Mesenchymal stem cell (in vitro differentiated cells and primary cell): ENCODE results near the gene PRAMEF13. TPM values are rescaled to one million over a fixed set of nuclear protein-coding genes. Genes with fewer than 3 reads are reported as not detected.
"Not testable (repeated sequence)": the region's sequence is repeated elsewhere in the genome, so short reads cannot be mapped to it uniquely, and the experiment has no call there.

Experiments used
- DNase-seq: peaks from one replicate; pipeline ENCODE4 v3.0.0-alpha.2; 2013
- H2AFZ ChIP-seq: one replicate; pipeline ENCODE4 v1.6.1; 2013; ENCODE audit warnings: low read depth, mild to moderate bottlenecking, control low read depth, inconsistent platforms, low read length, moderate library complexity
- H2AK5ac ChIP-seq: 2 replicates; pipeline ENCODE4 v1.6.1; 2013; ENCODE audit warnings: low read length, moderate library complexity, mild to moderate bottlenecking, inconsistent platforms; ENCODE audit not compliant: severe bottlenecking
- H2BK120ac ChIP-seq: one replicate; pipeline ENCODE4 v1.6.1; 2013; ENCODE audit warnings: low read depth, mild to moderate bottlenecking, inconsistent platforms, low read length, moderate library complexity
- H2BK12ac ChIP-seq, 2 experiments: one replicate each; pipeline ENCODE4 v1.6.1; 2013; ENCODE audit warnings: inconsistent platforms in 2 of 2, low read length in 2 of 2, mild to moderate bottlenecking in 2 of 2, moderate library complexity in 2 of 2, control low read depth in 1 of 2
- H2BK15ac ChIP-seq: one replicate; pipeline ENCODE4 v1.6.1; 2013; ENCODE audit warnings: mild to moderate bottlenecking, low read depth, inconsistent platforms; ENCODE audit not compliant: poor library complexity, severe bottlenecking
- H2BK5ac ChIP-seq: 2 replicates; pipeline ENCODE4 v1.6.1; 2013; ENCODE audit warnings: low read depth, mild to moderate bottlenecking, low read length, control low read depth, inconsistent platforms; ENCODE audit not compliant: poor library complexity, severe bottlenecking
- H3K14ac ChIP-seq, 2 experiments: one replicate each; pipeline ENCODE4 v1.6.1; 2013; ENCODE audit warnings: inconsistent platforms in 2 of 2, low read length in 2 of 2, control low read depth in 1 of 2, mild to moderate bottlenecking in 1 of 2, moderate library complexity in 1 of 2
- H3K18ac ChIP-seq, 2 experiments: one replicate each; pipeline ENCODE4 v1.6.1; 2013; ENCODE audit warnings: inconsistent platforms in 2 of 2, low read length in 2 of 2, control low read depth in 1 of 2, low read depth in 1 of 2, mild to moderate bottlenecking in 1 of 2
- H3K23ac ChIP-seq, 2 experiments: one replicate each; pipeline ENCODE4 v1.6.1; 2013; ENCODE audit warnings: inconsistent platforms in 2 of 2, low read length in 2 of 2, mild to moderate bottlenecking in 2 of 2, moderate library complexity in 2 of 2, control low read depth in 1 of 2
- H3K27ac ChIP-seq: 2 replicates; pipeline ENCODE4 v1.5.1; 2013; ENCODE audit warnings: mild to moderate bottlenecking, moderate library complexity, low read length, control low read depth, inconsistent platforms; ENCODE audit not compliant: poor library complexity, severe bottlenecking
- H3K27me3 ChIP-seq, 2 experiments: 2 replicates each; pipeline versions ENCODE4 v1.6.1 to v1.7.0; 2013; ENCODE audit warnings: low read length in 2 of 2, mild to moderate bottlenecking in 2 of 2, moderate library complexity in 2 of 2, control low read depth in 1 of 2, inconsistent platforms in 1 of 2; ENCODE audit not compliant: control insufficient read depth in 1 of 2, insufficient read depth in 1 of 2
- H3K36me3 ChIP-seq, 2 experiments: 2 replicates each; pipeline versions ENCODE4 v1.6.1 to v1.7.0; 2013; ENCODE audit warnings: low read length in 2 of 2, control low read depth in 1 of 2, inconsistent platforms in 1 of 2, low read depth in 1 of 2, mild to moderate bottlenecking in 1 of 2; ENCODE audit not compliant: insufficient read depth in 2 of 2, control insufficient read depth in 1 of 2
- H3K4ac ChIP-seq, 2 experiments: one replicate each; pipeline ENCODE4 v1.6.1; 2013; ENCODE audit warnings: inconsistent platforms in 2 of 2, low read length in 2 of 2, mild to moderate bottlenecking in 2 of 2, moderate library complexity in 2 of 2, control low read depth in 1 of 2, low read depth in 1 of 2
- H3K4me1 ChIP-seq: 2 replicates; pipeline ENCODE4 v1.6.1; 2013; ENCODE audit warnings: low read depth, low read length, control low read depth; ENCODE audit not compliant: control insufficient read depth, insufficient read depth
- H3K4me2 ChIP-seq: 2 replicates; pipeline ENCODE4 v1.6.1; 2013; ENCODE audit warnings: low read length, mild to moderate bottlenecking, inconsistent platforms; ENCODE audit not compliant: poor library complexity, severe bottlenecking
- H3K4me3 ChIP-seq, 2 experiments: 2 replicates each; pipeline versions ENCODE4 v1.5.1 to v1.7.0; 2013; ENCODE audit warnings: low read length in 2 of 2, mild to moderate bottlenecking in 2 of 2, control low read depth in 1 of 2, low read depth in 1 of 2; ENCODE audit not compliant: insufficient read depth in 1 of 2
- H3K79me1 ChIP-seq: replicated peaks from 2 replicates; pipeline ENCODE4 v1.6.1; 2013; ENCODE audit warnings: mild to moderate bottlenecking, control low read depth, low read length, inconsistent platforms; ENCODE audit not compliant: poor library complexity, severe bottlenecking
- H3K9ac ChIP-seq: 2 replicates; pipeline ENCODE4 v1.7.0; 2013; ENCODE audit warnings: mild to moderate bottlenecking, low read length, moderate library complexity
- H3K9me3 ChIP-seq: 2 replicates; pipeline ENCODE4 v1.7.0; 2013; ENCODE audit warnings: mild to moderate bottlenecking, low read length; ENCODE audit not compliant: control insufficient read depth
- H4K8ac ChIP-seq: one replicate; pipeline ENCODE4 v1.6.1; 2013; ENCODE audit warnings: inconsistent platforms, mild to moderate bottlenecking, low read length, moderate library complexity
- H4K91ac ChIP-seq: one replicate; pipeline ENCODE4 v1.6.1; 2013; ENCODE audit warnings: mild to moderate bottlenecking, low read length, inconsistent platforms
- WGBS: methylation state at CpG from one replicate; pipeline ENCODE4 v1.1.7; 2013; ENCODE audit warnings: mixed read lengths; 5-methylcytosine and 5-hydroxymethylcytosine counted together
- polyA plus RNA-seq, 2 experiments: library from polyadenylated mRNA; stranded (reverse); fragments of 200-250 nt; gene quantifications; one replicate each; pipeline ENCODE4 v1.2.3, GENCODE V29; 2013

The PRAMEF13 gene
- not detected for polyA plus RNA-seq (2013, experiment 1 of 2)
- polyA plus RNA-seq (2013, experiment 2 of 2), result not detected

- H3K4ac ChIP-seq, H3K36me3 ChIP-seq, H3K14ac ChIP-seq, H2BK15ac ChIP-seq, H2BK12ac ChIP-seq, H3K18ac ChIP-seq, H3K9ac ChIP-seq, H3K79me1 ChIP-seq, H3K4me1 ChIP-seq, DNase-seq, H2BK5ac ChIP-seq, H3K23ac ChIP-seq, H3K4me2 ChIP-seq, H2AFZ ChIP-seq, H2BK120ac ChIP-seq, H4K8ac ChIP-seq, H3K27ac ChIP-seq, H3K27me3 ChIP-seq, H3K9me3 ChIP-seq, H2AK5ac ChIP-seq, H3K4me3 ChIP-seq, H4K91ac ChIP-seq: not testable (repeated sequence)
- WGBS, result no CpG with 5 or more reads among the region's 5 CpGs
Observed at GRCh38 chr1:13201309-13201708, at the start of gene PRAMEF13. Gene PRAMEF13, minus strand, starts transcription at chr1:13201409. Its CDS starts 1,820 bp downstream, at chr1:13199589.

GRCh38 chr1:13247122-13247521, 45.9 kb upstream of the PRAMEF13 start:
- not testable (repeated sequence) for H3K23ac ChIP-seq, H3K4ac ChIP-seq, H3K36me3 ChIP-seq, H2BK5ac ChIP-seq, H2BK12ac ChIP-seq, H4K91ac ChIP-seq, H2BK15ac ChIP-seq, H3K4me3 ChIP-seq, H2AK5ac ChIP-seq, H3K27me3 ChIP-seq, H3K9ac ChIP-seq, H3K4me2 ChIP-seq, H3K9me3 ChIP-seq, H3K4me1 ChIP-seq, H2AFZ ChIP-seq, H3K14ac ChIP-seq, H3K79me1 ChIP-seq, H3K27ac ChIP-seq, H3K18ac ChIP-seq, H2BK120ac ChIP-seq, DNase-seq, H4K8ac ChIP-seq
- 71% methylated on average over 5 of the region's 7 CpGs for WGBS

GRCh38 chr1:13246554-13246871, 45.3 kb upstream of the PRAMEF13 start:
- H3K79me1 ChIP-seq, DNase-seq, H3K4me3 ChIP-seq, H3K23ac ChIP-seq, H3K36me3 ChIP-seq, H3K27me3 ChIP-seq, H3K9me3 ChIP-seq, H3K14ac ChIP-seq, H2BK120ac ChIP-seq, H3K4me1 ChIP-seq, H3K18ac ChIP-seq, H2BK5ac ChIP-seq, H3K27ac ChIP-seq, H3K9ac ChIP-seq, H4K91ac ChIP-seq, H2BK15ac ChIP-seq, H2BK12ac ChIP-seq, H4K8ac ChIP-seq, H3K4ac ChIP-seq, H2AK5ac ChIP-seq, H2AFZ ChIP-seq, H3K4me2 ChIP-seq: not testable (repeated sequence)
- WGBS, result 74% methylated on average over 2 of the region's 2 CpGs

- H4K8ac ChIP-seq, H3K9me3 ChIP-seq, H2AK5ac ChIP-seq, H3K4me3 ChIP-seq, H3K27ac ChIP-seq, H2AFZ ChIP-seq, DNase-seq, H2BK120ac ChIP-seq, H3K14ac ChIP-seq, H3K18ac ChIP-seq, H3K4ac ChIP-seq, H3K27me3 ChIP-seq, H2BK12ac ChIP-seq, H2BK5ac ChIP-seq, H3K79me1 ChIP-seq, H3K4me2 ChIP-seq, H3K23ac ChIP-seq, H3K4me1 ChIP-seq, H4K91ac ChIP-seq, H2BK15ac ChIP-seq, H3K9ac ChIP-seq, H3K36me3 ChIP-seq: not testable (repeated sequence)
- WGBS, result 53% methylated on average over 5 of the region's 5 CpGs
Observed at GRCh38 chr1:13245841-13246553, 44.8 kb upstream of the PRAMEF13 start.
